Type B pancreatic cell (in vitro differentiated cells): ENCODE measurements around the gene CORO2A. TPM values are rescaled to one million over a fixed set of nuclear protein-coding genes. Genes with fewer than 3 reads are reported as not detected.
A peak's percentile ranks its signal among the peaks of the same experiment; 100 is the strongest.

Experiments used
- DNase-seq: peaks from one replicate; pipeline ENCODE4 v3.0.0; 2021; ENCODE audit warnings: mixed read lengths; ENCODE audit not compliant: unreplicated experiment; ENCODE audit errors: extremely low spot score
- H3K27ac Mint-ChIP-seq: 2 replicates; pipeline ENCODE4 v1.8.0; 2021; ENCODE audit warnings: mild to moderate bottlenecking, mixed read lengths
- H3K27me3 Mint-ChIP-seq: 2 replicates; pipeline ENCODE4 v1.8.0; 2021; ENCODE audit warnings: mixed read lengths
- H3K36me3 Mint-ChIP-seq: 2 replicates; pipeline ENCODE4 v1.8.0; 2021; ENCODE audit warnings: mixed read lengths
- H3K4me1 Mint-ChIP-seq: one replicate; pipeline ENCODE4 v1.8.0; 2021; ENCODE audit warnings: mixed read lengths; ENCODE audit not compliant: unreplicated experiment
- H3K4me3 Mint-ChIP-seq: 2 replicates; pipeline ENCODE4 v1.8.0; 2021; ENCODE audit warnings: mild to moderate bottlenecking, mixed read lengths
- H3K9me3 Mint-ChIP-seq: 2 replicates; pipeline ENCODE4 v1.8.0; 2021; ENCODE audit warnings: mixed read lengths
- CTCF ChIP-seq: fragments of 200-600 bp; sonication (generic); conservative IDR thresholded peaks from 2 replicates; pipeline ENCODE4 v1.5.0; 2021; ENCODE audit warnings: antibody characterized with exemption, mild to moderate bottlenecking
- total RNA-seq: library from RNA; stranded (reverse); gene quantifications from 2 replicates; pipeline ENCODE4 v1.2.1, GENCODE V29; 2021; ENCODE audit warnings: low replicate concordance

The CORO2A gene
- total RNA-seq, 1 donor from 2014 or later: 9.9 TPM

- H3K27me3 Mint-ChIP-seq: no peaks in the 10 kb centered on the region
- H3K9me3 Mint-ChIP-seq: no peaks in the 10 kb centered on the region
- no peak overlapping the region for H3K4me3 Mint-ChIP-seq
- H3K27ac Mint-ChIP-seq: peak overlapping the region; percentile 96
- no peak for DNase-seq
- peaks cover 15% of the 10 kb centered on the region for H3K4me1 Mint-ChIP-seq
- no peak for TF ChIP-seq CTCF
- no peaks in the 10 kb centered on the region for H3K36me3 Mint-ChIP-seq
Observed at GRCh38 chr9:98147582-98147981, 44.9 kb downstream of the CORO2A start.

- H3K27me3 Mint-ChIP-seq: no peaks in the 10 kb centered on the region
- peak overlapping the region; percentile 96 for H3K27ac Mint-ChIP-seq
- DNase-seq: no peak
- H3K9me3 Mint-ChIP-seq: no peaks in the 10 kb centered on the region
- no peaks in the 10 kb centered on the region for H3K36me3 Mint-ChIP-seq
- H3K4me3 Mint-ChIP-seq: peak overlapping the region; percentile 1
- H3K4me1 Mint-ChIP-seq: peaks cover 15% of the 10 kb centered on the region
- no peak for TF ChIP-seq CTCF
Observed at GRCh38 chr9:98146101-98146991, 46.1 kb downstream of the CORO2A start.

- Mint-ChIP-seq H3K27me3 (no peaks in the 10 kb centered on the region), H3K4me1 (peaks cover 12% of the 10 kb centered on the region), H3K4me3 (no peak overlapping the region), H3K36me3 (no peaks in the 10 kb centered on the region), H3K27ac (peak overlapping the region; percentile 57), H3K9me3 (no peaks in the 10 kb centered on the region)
- DNase-seq: no peak
- TF ChIP-seq CTCF: no peak
Observed at GRCh38 chr9:98144631-98145030, 47.8 kb downstream of the CORO2A start.

GRCh38 chr9:98144076-98144475 lies 48.4 kb downstream of the CORO2A start:
- H3K27me3 Mint-ChIP-seq: no peaks in the 10 kb centered on the region
- no peak for TF ChIP-seq CTCF

GRCh38 chr9:98142925-98143481 lies 49.4 kb downstream of the CORO2A start:
- no peak for TF ChIP-seq CTCF
- no peaks in the 10 kb centered on the region for H3K9me3 Mint-ChIP-seq
- no peak for DNase-seq
- H3K4me3 Mint-ChIP-seq: no peak overlapping the region
- no peaks in the 10 kb centered on the region for H3K36me3 Mint-ChIP-seq
- H3K27ac Mint-ChIP-seq: peak overlapping the region; percentile 56
- H3K4me1 Mint-ChIP-seq: peaks cover 12% of the 10 kb centered on the region
- no peaks in the 10 kb centered on the region for H3K27me3 Mint-ChIP-seq

More at GRCh38 chr9:98144076-98144475, 48.4 kb downstream of the CORO2A start:
- no peak for DNase-seq
- H3K4me3 Mint-ChIP-seq: no peak overlapping the region
- no peaks in the 10 kb centered on the region for H3K36me3 Mint-ChIP-seq
- H3K9me3 Mint-ChIP-seq: no peaks in the 10 kb centered on the region
- peaks cover 12% of the 10 kb centered on the region for H3K4me1 Mint-ChIP-seq
- H3K27ac Mint-ChIP-seq: peak overlapping the region; percentile 57
